ENCODE results near the gene CDKN2B-AS1. TPM values are rescaled to one million over a fixed set of nuclear protein-coding genes. Genes with fewer than 3 reads are reported as not detected.

Gene CDKN2B-AS1
- total and polyA plus RNA-seq, 2 of the 13 experiments (the other 11 are each of a cell fraction or from before 2014, with no cell fraction given) = 0.64 to 2.3 TPM

DNA sequence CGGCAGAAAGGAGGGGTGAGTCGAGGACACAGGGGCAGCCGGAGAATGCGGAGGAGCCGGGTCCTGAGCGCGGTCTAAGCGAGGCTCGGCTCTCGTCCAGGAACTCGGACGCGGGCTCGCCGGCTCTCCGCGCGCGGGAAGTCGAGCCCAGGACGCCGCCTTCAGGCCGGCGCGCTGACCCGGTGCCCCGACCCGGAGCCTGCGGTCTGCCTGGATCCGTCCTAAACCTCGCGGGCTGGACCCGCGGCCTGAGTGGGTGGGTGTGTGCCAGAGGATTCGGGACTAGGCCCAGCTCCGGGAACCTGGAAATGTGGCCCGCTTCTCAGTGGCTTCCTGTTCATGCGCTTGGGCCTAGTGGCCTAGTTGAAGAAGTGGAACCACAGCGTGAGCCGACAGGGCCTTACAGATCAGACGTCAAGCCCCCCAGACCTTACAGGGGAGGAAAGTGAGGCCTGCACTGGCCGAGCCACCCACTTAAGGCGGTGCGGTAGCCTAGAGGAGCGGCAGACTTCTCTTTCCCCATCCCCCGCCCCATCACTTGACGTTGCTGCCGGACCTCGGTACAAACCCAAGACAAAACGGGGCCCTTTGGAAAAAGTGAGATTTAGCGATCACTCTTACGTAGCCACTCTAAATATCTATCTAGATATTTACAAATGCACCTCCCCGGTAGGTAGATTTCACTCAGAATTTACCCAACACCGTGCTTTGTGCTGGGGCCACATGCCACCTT, 1.2 kb downstream of the CDKN2B-AS1 start (continued):
- TF ChIP-seq, protein P1, sequence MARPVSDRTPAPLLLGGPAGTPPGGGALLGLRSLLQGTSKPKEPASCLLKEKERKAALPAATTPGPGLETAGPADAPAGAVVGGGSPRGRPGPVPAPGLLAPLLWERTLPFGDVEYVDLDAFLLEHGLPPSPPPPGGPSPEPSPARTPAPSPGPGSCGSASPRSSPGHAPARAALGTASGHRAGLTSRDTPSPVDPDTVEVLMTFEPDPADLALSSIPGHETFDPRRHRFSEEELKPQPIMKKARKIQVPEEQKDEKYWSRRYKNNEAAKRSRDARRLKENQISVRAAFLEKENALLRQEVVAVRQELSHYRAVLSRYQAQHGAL (CRISPR knock-in tag; IDR thresholded peaks at IDR 0.05; ENCODE audit: not compliant biosample characterization) = no peak
- TF ChIP-seq SAP130 (CRISPR knock-in tag; IDR thresholded peaks at IDR 0.05; ENCODE audit: low read depth) (no peak), ZNF615 (CRISPR knock-in tag; IDR thresholded peaks at IDR 0.05; ENCODE audit: borderline replicate concordance) (no peak), CAMTA2 (CRISPR knock-in tag; IDR thresholded peaks at IDR 0.05; ENCODE audit: borderline replicate concordance) (no peak), NRL (CRISPR knock-in tag; IDR thresholded peaks at IDR 0.05; ENCODE audit: borderline replicate concordance) (0 out of 2 replicates have a peak, but pooled peaks have one; percentile 33), ZC3H13 (CRISPR knock-in tag; IDR thresholded peaks at IDR 0.05) (0 out of 2 replicates have a peak, but pooled peaks have one; percentile 28), SCMH1 (CRISPR knock-in tag; IDR thresholded peaks at IDR 0.05; ENCODE audit: borderline replicate concordance) (no peak), ZNF496 (CRISPR knock-in tag; IDR thresholded peaks at IDR 0.05; ENCODE audit: insufficient replicate concordance) (no peak), RNF2 (conservative IDR thresholded peaks at IDR 0.05; ENCODE audit: low read depth) (peak; percentile 85; the same call in 1 of the 2 replicates)
- TF ChIP-seq, protein P2, sequence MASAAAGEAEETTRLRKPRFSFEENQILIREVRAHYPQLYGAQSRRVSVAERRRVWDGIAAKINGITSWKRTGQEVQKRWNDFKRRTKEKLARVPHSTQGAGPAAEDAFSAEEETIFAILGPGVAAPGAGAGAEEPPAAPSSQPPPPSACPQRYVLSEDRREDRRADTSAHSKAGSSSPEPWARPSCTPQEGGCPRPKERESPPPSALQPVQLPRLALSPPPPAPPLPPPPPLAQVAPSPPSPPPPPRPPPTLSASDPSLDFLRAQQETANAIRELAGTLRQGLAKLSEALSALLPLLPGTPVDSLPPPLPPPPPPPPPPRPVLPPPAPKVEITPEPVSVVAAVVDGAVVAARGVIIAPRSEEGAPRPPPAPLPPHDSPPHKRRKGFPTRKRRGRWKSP (CRISPR knock-in tag; IDR thresholded peaks at IDR 0.05) = no peak
- TF ChIP-seq, protein P3, sequence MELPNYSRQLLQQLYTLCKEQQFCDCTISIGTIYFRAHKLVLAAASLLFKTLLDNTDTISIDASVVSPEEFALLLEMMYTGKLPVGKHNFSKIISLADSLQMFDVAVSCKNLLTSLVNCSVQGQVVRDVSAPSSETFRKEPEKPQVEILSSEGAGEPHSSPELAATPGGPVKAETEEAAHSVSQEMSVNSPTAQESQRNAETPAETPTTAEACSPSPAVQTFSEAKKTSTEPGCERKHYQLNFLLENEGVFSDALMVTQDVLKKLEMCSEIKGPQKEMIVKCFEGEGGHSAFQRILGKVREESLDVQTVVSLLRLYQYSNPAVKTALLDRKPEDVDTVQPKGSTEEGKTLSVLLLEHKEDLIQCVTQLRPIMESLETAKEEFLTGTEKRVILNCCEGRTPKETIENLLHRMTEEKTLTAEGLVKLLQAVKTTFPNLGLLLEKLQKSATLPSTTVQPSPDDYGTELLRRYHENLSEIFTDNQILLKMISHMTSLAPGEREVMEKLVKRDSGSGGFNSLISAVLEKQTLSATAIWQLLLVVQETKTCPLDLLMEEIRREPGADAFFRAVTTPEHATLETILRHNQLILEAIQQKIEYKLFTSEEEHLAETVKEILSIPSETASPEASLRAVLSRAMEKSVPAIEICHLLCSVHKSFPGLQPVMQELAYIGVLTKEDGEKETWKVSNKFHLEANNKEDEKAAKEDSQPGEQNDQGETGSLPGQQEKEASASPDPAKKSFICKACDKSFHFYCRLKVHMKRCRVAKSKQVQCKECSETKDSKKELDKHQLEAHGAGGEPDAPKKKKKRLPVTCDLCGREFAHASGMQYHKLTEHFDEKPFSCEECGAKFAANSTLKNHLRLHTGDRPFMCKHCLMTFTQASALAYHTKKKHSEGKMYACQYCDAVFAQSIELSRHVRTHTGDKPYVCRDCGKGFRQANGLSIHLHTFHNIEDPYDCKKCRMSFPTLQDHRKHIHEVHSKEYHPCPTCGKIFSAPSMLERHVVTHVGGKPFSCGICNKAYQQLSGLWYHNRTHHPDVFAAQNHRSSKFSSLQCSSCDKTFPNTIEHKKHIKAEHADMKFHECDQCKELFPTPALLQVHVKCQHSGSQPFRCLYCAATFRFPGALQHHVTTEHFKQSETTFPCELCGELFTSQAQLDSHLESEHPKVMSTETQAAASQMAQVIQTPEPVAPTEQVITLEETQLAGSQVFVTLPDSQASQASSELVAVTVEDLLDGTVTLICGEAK (IDR thresholded peaks at IDR 0.05) = no peak
- TF ChIP-seq, protein P3 (CRISPR knock-in tag; IDR thresholded peaks at IDR 0.05) = no peak
- TF ChIP-seq, protein P4, sequence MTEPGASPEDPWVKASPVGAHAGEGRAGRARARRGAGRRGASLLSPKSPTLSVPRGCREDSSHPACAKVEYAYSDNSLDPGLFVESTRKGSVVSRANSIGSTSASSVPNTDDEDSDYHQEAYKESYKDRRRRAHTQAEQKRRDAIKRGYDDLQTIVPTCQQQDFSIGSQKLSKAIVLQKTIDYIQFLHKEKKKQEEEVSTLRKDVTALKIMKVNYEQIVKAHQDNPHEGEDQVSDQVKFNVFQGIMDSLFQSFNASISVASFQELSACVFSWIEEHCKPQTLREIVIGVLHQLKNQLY (CRISPR knock-in tag; IDR thresholded peaks at IDR 0.05) = no peak
- TF ChIP-seq, protein P5, sequence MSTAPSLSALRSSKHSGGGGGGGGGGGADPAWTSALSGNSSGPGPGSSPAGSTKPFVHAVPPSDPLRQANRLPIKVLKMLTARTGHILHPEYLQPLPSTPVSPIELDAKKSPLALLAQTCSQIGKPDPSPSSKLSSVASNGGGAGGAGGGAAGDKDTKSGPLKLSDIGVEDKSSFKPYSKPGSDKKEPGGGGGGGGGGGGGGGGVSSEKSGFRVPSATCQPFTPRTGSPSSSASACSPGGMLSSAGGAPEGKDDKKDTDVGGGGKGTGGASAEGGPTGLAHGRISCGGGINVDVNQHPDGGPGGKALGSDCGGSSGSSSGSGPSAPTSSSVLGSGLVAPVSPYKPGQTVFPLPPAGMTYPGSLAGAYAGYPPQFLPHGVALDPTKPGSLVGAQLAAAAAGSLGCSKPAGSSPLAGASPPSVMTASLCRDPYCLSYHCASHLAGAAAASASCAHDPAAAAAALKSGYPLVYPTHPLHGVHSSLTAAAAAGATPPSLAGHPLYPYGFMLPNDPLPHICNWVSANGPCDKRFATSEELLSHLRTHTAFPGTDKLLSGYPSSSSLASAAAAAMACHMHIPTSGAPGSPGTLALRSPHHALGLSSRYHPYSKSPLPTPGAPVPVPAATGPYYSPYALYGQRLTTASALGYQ (CRISPR knock-in tag; IDR thresholded peaks at IDR 0.05) = peak; percentile 31; the same call in 1 of the 2 replicates

Data from HepG2 (cell line).